HUES64 (cell line): ENCODE data around the gene LEKR1.
"Not testable (repeated sequence)": the region's sequence is repeated elsewhere in the genome, so short reads cannot be mapped to it uniquely, and the experiment has no call there.

Experiments
- H3K27ac ChIP-seq: 2 replicates; pipeline ENCODE4 v1.7.0; 2013; ENCODE audit warnings: low read depth, low read length, inconsistent platforms
- H3K27me3 ChIP-seq: 2 replicates; pipeline ENCODE4 v1.6.1; 2013; ENCODE audit warnings: mild to moderate bottlenecking, low read length; ENCODE audit not compliant: insufficient read depth
- H3K36me3 ChIP-seq: 2 replicates; pipeline ENCODE4 v1.6.1; 2013; ENCODE audit warnings: mild to moderate bottlenecking, low read length; ENCODE audit not compliant: insufficient read depth
- H3K4me1 ChIP-seq: 2 replicates; pipeline ENCODE4 v1.6.1; 2013; ENCODE audit warnings: mild to moderate bottlenecking, low read length, moderate library complexity; ENCODE audit not compliant: insufficient read depth
- H3K4me3 ChIP-seq: 2 replicates; pipeline ENCODE4 v1.5.1; 2013; ENCODE audit warnings: mild to moderate bottlenecking, low read length, moderate library complexity
- H3K9ac ChIP-seq: 2 replicates; pipeline ENCODE4 v1.6.1; 2013; ENCODE audit warnings: mild to moderate bottlenecking, low read depth, low read length
- H3K9me3 ChIP-seq: 2 replicates; pipeline ENCODE4 v1.6.1; 2013; ENCODE audit warnings: low read depth, low read length; ENCODE audit not compliant: insufficient read depth
- WGBS: fragments of 150-250, 120-280 bp; methylation state at CpG from one replicate; pipeline ENCODE4 v1.1.7; 2013; ENCODE audit warnings: missing lambda C conversion rate; 5-methylcytosine and 5-hydroxymethylcytosine counted together

Gene LEKR1

GRCh38 chr3:156910022-156910421 is 83.9 kb downstream of the LEKR1 start:
- Histone ChIP-seq H3K4me1 (0 out of 2 replicates have a peak, but pooled peaks cover 5% of the 10 kb centered on the region), H3K9me3 (no peaks in the 10 kb centered on the region), H3K36me3 (no peaks in the 10 kb centered on the region), H3K9ac (no peak overlapping the region), H3K27ac (no peak overlapping the region), H3K4me3 (no peak overlapping the region), H3K27me3 (no peaks in the 10 kb centered on the region)
- 70% methylated on average over 3 of the region's 3 CpGs for WGBS

GRCh38 chr3:156910831-156911230 is 84.7 kb downstream of the LEKR1 start:
- not testable (repeated sequence) for H3K27me3 ChIP-seq, H3K27ac ChIP-seq, H3K36me3 ChIP-seq, H3K4me3 ChIP-seq, H3K9me3 ChIP-seq, H3K9ac ChIP-seq, H3K4me1 ChIP-seq
- 100% methylated on average over 1 of the region's 2 CpGs for WGBS

GRCh38 chr3:156914300-156914699 is 88.1 kb downstream of the LEKR1 start:
- H3K9me3 ChIP-seq, H3K4me1 ChIP-seq, H3K27me3 ChIP-seq, H3K9ac ChIP-seq, H3K4me3 ChIP-seq, H3K36me3 ChIP-seq, H3K27ac ChIP-seq: not testable (repeated sequence)
- 100% methylated on average over 1 of the region's 2 CpGs for WGBS

GRCh38 chr3:156915372-156915771 is 89.2 kb downstream of the LEKR1 start:
- no peak overlapping the region for H3K4me3 ChIP-seq
- H3K36me3 ChIP-seq = no peaks in the 10 kb centered on the region
- H3K4me1 ChIP-seq = peaks cover 6% of the 10 kb centered on the region
- WGBS = 95% methylated on average over 5 of the region's 5 CpGs
- no peak overlapping the region for H3K27ac ChIP-seq
- H3K9ac ChIP-seq = no peak overlapping the region
- H3K27me3 ChIP-seq = no peaks in the 10 kb centered on the region
- H3K9me3 ChIP-seq = no peaks in the 10 kb centered on the region

GRCh38 chr3:156918746-156919145 is 92.6 kb downstream of the LEKR1 start:
- Histone ChIP-seq H3K9ac (no peak overlapping the region), H3K4me1 (peaks cover 6% of the 10 kb centered on the region), H3K27me3 (no peaks in the 10 kb centered on the region), H3K27ac (no peak overlapping the region), H3K4me3 (no peak overlapping the region), H3K36me3 (no peaks in the 10 kb centered on the region), H3K9me3 (peaks cover 8% of the 10 kb centered on the region; the same call in 1 of the 2 replicates)
- WGBS = 62% methylated on average over 6 of the region's 6 CpGs

GRCh38 chr3:156919818-156920217 is 93.7 kb downstream of the LEKR1 start:
- WGBS = 96% methylated on average over 3 of the region's 3 CpGs
- Histone ChIP-seq H3K27ac (no peak overlapping the region), H3K9me3 (peaks cover 8% of the 10 kb centered on the region; the same call in 1 of the 2 replicates), H3K4me3 (no peak overlapping the region), H3K9ac (no peak overlapping the region), H3K27me3 (no peaks in the 10 kb centered on the region), H3K36me3 (no peaks in the 10 kb centered on the region), H3K4me1 (peaks cover 6% of the 10 kb centered on the region)

- H3K4me1 ChIP-seq = peaks cover 6% of the 10 kb centered on the region
- no peak overlapping the region for H3K9ac ChIP-seq
- no peak overlapping the region for H3K4me3 ChIP-seq
- no peak overlapping the region for H3K27ac ChIP-seq
- 100% methylated on average over 1 of the region's 1 CpG for WGBS
- peaks cover 8% of the 10 kb centered on the region; the same call in 1 of the 2 replicates for H3K9me3 ChIP-seq
- H3K27me3 ChIP-seq = no peaks in the 10 kb centered on the region
- H3K36me3 ChIP-seq = no peaks in the 10 kb centered on the region
Observed at GRCh38 chr3:156920399-156920798, 94.2 kb downstream of the LEKR1 start.

- no peak overlapping the region for H3K4me3 ChIP-seq
Observed at GRCh38 chr3:156923349-156923748, 97.2 kb downstream of the LEKR1 start.

GRCh38 chr3:156938724-156939123 is 112.6 kb downstream of the LEKR1 start:
- Histone ChIP-seq H3K27me3 (no peaks in the 10 kb centered on the region), H3K4me1 (no peaks in the 10 kb centered on the region), H3K27ac (no peak overlapping the region), H3K9ac (no peak overlapping the region), H3K36me3 (no peaks in the 10 kb centered on the region), H3K4me3 (no peak overlapping the region), H3K9me3 (no peaks in the 10 kb centered on the region)
- 100% methylated on average over 1 of the region's 2 CpGs for WGBS

More at GRCh38 chr3:156923349-156923748, 97.2 kb downstream of the LEKR1 start:
- H3K36me3 ChIP-seq = no peaks in the 10 kb centered on the region
- H3K9ac ChIP-seq = no peak overlapping the region
- peaks cover 6% of the 10 kb centered on the region for H3K4me1 ChIP-seq
- H3K27me3 ChIP-seq = no peaks in the 10 kb centered on the region
- H3K9me3 ChIP-seq = peaks cover 9% of the 10 kb centered on the region; the same call in 1 of the 2 replicates
- no peak overlapping the region for H3K27ac ChIP-seq
- WGBS = no CpG with 5 or more reads among the region's 1 CpG

- H3K27me3 ChIP-seq = no peaks in the 10 kb centered on the region
- H3K9me3 ChIP-seq = no peaks in the 10 kb centered on the region
- H3K36me3 ChIP-seq = no peaks in the 10 kb centered on the region
- no peak overlapping the region for H3K27ac ChIP-seq
- H3K4me1 ChIP-seq = no peaks in the 10 kb centered on the region
- WGBS = 93% methylated on average over 1 of the region's 1 CpG
- no peak overlapping the region for H3K9ac ChIP-seq
- no peak overlapping the region for H3K4me3 ChIP-seq
Observed at GRCh38 chr3:156939315-156939714, 113.2 kb downstream of the LEKR1 start.

GRCh38 chr3:156941311-156941710 is 115.2 kb downstream of the LEKR1 start:
- Histone ChIP-seq H3K4me1 (no peaks in the 10 kb centered on the region), H3K9me3 (no peaks in the 10 kb centered on the region), H3K27ac (no peak overlapping the region), H3K27me3 (no peaks in the 10 kb centered on the region), H3K9ac (no peak overlapping the region), H3K36me3 (no peaks in the 10 kb centered on the region), H3K4me3 (no peak overlapping the region)
- 92% methylated on average over 4 of the region's 4 CpGs for WGBS
